Measurements from ENCODE around the gene VPS45. TPM values are rescaled to one million over a fixed set of nuclear protein-coding genes. Genes with fewer than 3 reads are reported as not detected.

The VPS45 gene
- polyA plus RNA-seq, 1 donor (not counting 4 experiments of a cell fraction or from before 2014, with no cell fraction given): 40.0 TPM

- dilution Hi-C loops (cut with MboI; ENCODE audit: extremely low pct_ligation_motif_present, low sequenced_read_pairs): no loop called here
- DNase-seq (ENCODE audit: low read depth, low spot score) (no peak), FAIRE-seq (no peak)
- Histone ChIP-seq H2AFZ (ENCODE audit: control insufficient read depth, low read length) (peak overlapping the region; percentile 98), H3K9me1 (ENCODE audit: control insufficient read depth, extremely low read depth, insufficient read depth, low read length) (no peaks in the 10 kb centered on the region), H3K27ac (ENCODE audit: control insufficient read depth, insufficient read depth, low read length) (peak overlapping the region; percentile 84), H3K27me3 (ENCODE audit: control insufficient read depth, extremely low read depth, insufficient read depth, low read length) (no peaks in the 10 kb centered on the region), H3K9ac (ENCODE audit: control insufficient read depth, extremely low read depth, insufficient read depth, low read length) (peak overlapping the region; percentile 86), H4K20me1 (ENCODE audit: control insufficient read depth, extremely low read depth, insufficient read depth, low read length) (no peaks in the 10 kb centered on the region), H3K4me2 (ENCODE audit: control insufficient read depth, extremely low read depth, insufficient read depth, low read depth, low read length) (peak overlapping the region; percentile 93), H3K4me3 (ENCODE audit: control insufficient read depth in 2 of 3, extremely low read depth in 1 of 3, insufficient read depth in 2 of 3, low read depth in 1 of 3, low read length in 3 of 3) (peak overlapping the region; percentile 47 to 81 (median 78)), H3K36me3 (ENCODE audit: control insufficient read depth in 2 of 2, extremely low read depth in 1 of 2, insufficient read depth in 2 of 2, low read length in 2 of 2) (peaks cover 1 to 6% of the 10 kb centered on the region in 2 experiments), H3K9me3 (ENCODE audit: control insufficient read depth, low read depth, low read length) (no peaks in the 10 kb centered on the region), H3K79me2 (ENCODE audit: control insufficient read depth, insufficient read depth, low read length) (peaks cover 10% of the 10 kb centered on the region), H3K4me1 (ENCODE audit: control insufficient read depth, extremely low read depth, insufficient read depth, low read length) (peaks cover 19% of the 10 kb centered on the region)
- TF ChIP-seq EZH2 (IDR thresholded peaks at IDR 0.05; ENCODE audit: low read length): no peak
- TF ChIP-seq, protein P1, sequence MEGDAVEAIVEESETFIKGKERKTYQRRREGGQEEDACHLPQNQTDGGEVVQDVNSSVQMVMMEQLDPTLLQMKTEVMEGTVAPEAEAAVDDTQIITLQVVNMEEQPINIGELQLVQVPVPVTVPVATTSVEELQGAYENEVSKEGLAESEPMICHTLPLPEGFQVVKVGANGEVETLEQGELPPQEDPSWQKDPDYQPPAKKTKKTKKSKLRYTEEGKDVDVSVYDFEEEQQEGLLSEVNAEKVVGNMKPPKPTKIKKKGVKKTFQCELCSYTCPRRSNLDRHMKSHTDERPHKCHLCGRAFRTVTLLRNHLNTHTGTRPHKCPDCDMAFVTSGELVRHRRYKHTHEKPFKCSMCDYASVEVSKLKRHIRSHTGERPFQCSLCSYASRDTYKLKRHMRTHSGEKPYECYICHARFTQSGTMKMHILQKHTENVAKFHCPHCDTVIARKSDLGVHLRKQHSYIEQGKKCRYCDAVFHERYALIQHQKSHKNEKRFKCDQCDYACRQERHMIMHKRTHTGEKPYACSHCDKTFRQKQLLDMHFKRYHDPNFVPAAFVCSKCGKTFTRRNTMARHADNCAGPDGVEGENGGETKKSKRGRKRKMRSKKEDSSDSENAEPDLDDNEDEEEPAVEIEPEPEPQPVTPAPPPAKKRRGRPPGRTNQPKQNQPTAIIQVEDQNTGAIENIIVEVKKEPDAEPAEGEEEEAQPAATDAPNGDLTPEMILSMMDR (optimal IDR thresholded peaks at IDR 0.05 in 1 of 3, IDR thresholded peaks at IDR 0.05 in 1 of 3, conservative IDR thresholded peaks at IDR 0.05 in 1 of 3; ENCODE audit: extremely low read depth in 1 of 3, insufficient read depth in 2 of 3, low read length in 3 of 3): no peak
Observed at GRCh38 chr1:150068109-150068435, 496 bp downstream of the VPS45 start.

- Histone ChIP-seq H3K9ac (ENCODE audit: control insufficient read depth, extremely low read depth, insufficient read depth, low read length) (no peak overlapping the region), H3K9me3 (ENCODE audit: control insufficient read depth, low read depth, low read length) (no peaks in the 10 kb centered on the region)
Observed at GRCh38 chr1:150069923-150070322, 2.3 kb downstream of the VPS45 start.

More at GRCh38 chr1:150069923-150070322, 2.3 kb downstream of the VPS45 start:
- FAIRE-seq (no peak), DNase-seq (ENCODE audit: low read depth, low spot score) (no peak)
- H3K4me3 ChIP-seq (ENCODE audit: control insufficient read depth in 2 of 3, extremely low read depth in 1 of 3, insufficient read depth in 2 of 3, low read depth in 1 of 3, low read length in 3 of 3): no peak overlapping the region
- peaks cover 10% of the 10 kb centered on the region for H3K79me2 ChIP-seq (ENCODE audit: control insufficient read depth, insufficient read depth, low read length)
- no peaks in the 10 kb centered on the region for H3K9me1 ChIP-seq (ENCODE audit: control insufficient read depth, extremely low read depth, insufficient read depth, low read length)
- TF ChIP-seq, protein P1 (optimal IDR thresholded peaks at IDR 0.05 in 1 of 3, IDR thresholded peaks at IDR 0.05 in 1 of 3, conservative IDR thresholded peaks at IDR 0.05 in 1 of 3; ENCODE audit: extremely low read depth in 1 of 3, insufficient read depth in 2 of 3, low read length in 3 of 3): no peak
- TF ChIP-seq EZH2 (IDR thresholded peaks at IDR 0.05; ENCODE audit: low read length): no peak
- no peak overlapping the region for H3K27ac ChIP-seq (ENCODE audit: control insufficient read depth, insufficient read depth, low read length)
- dilution Hi-C loops (cut with MboI; ENCODE audit: extremely low pct_ligation_motif_present, low sequenced_read_pairs): no loop called here
- H3K36me3 ChIP-seq (ENCODE audit: control insufficient read depth in 2 of 2, extremely low read depth in 1 of 2, insufficient read depth in 2 of 2, low read length in 2 of 2): peaks cover 1 to 6% of the 10 kb centered on the region in 2 experiments
- no peak overlapping the region for H2AFZ ChIP-seq (ENCODE audit: control insufficient read depth, low read length)
- H3K4me2 ChIP-seq (ENCODE audit: control insufficient read depth, extremely low read depth, insufficient read depth, low read depth, low read length): no peak overlapping the region
- H3K27me3 ChIP-seq (ENCODE audit: control insufficient read depth, extremely low read depth, insufficient read depth, low read length): no peaks in the 10 kb centered on the region
- no peaks in the 10 kb centered on the region for H4K20me1 ChIP-seq (ENCODE audit: control insufficient read depth, extremely low read depth, insufficient read depth, low read length)
- peaks cover 19% of the 10 kb centered on the region for H3K4me1 ChIP-seq (ENCODE audit: control insufficient read depth, extremely low read depth, insufficient read depth, low read length)
